ENCODE measurements around the gene RFC4. TPM values are rescaled to one million over a fixed set of nuclear protein-coding genes. Genes with fewer than 3 reads are reported as not detected.
A peak's percentile ranks its signal among the peaks of the same experiment; 100 is the strongest.
"Not testable (repeated sequence)": the region's sequence is repeated elsewhere in the genome, so short reads cannot be mapped to it uniquely, and the experiment has no call there.

The RFC4 gene
- total RNA-seq, 4 donors from 2014 or later: 8.1 to 12.2 (median 10.5) TPM

- ATAC-seq: no peak
- peaks cover 1 to 14% (median 4%) of the 10 kb centered on the region in 3 donors for H3K4me1 ChIP-seq
- H3K27ac ChIP-seq: no peak overlapping the region
- H3K9me3 ChIP-seq: no peaks in the 10 kb centered on the region
- no peaks in the 10 kb centered on the region for H3K36me3 ChIP-seq
- H3K27me3 ChIP-seq: peaks cover 15% of the 10 kb centered on the region
- no peak for TF ChIP-seq POLR2A (IDR thresholded peaks at IDR 0.05)
- TF ChIP-seq EP300 (IDR thresholded peaks at IDR 0.05): no peak
- TF ChIP-seq CTCF (IDR thresholded peaks at IDR 0.05): no peak
- no peak for TF ChIP-seq POLR2AphosphoS5 (IDR thresholded peaks at IDR 0.05)
- no peak overlapping the region for H3K4me3 ChIP-seq
- WGBS, 2 donors (ENCODE audit: low coverage in 1 of 2): 57 to 87% methylated on average over 2 to 3 of the region's 5 CpGs
Measured at GRCh38 chr3:186810336-186810996, 4.2 kb upstream of the RFC4 start.

GRCh38 chr3:186807231-186807630 lies 949 bp upstream of the RFC4 start:
- peaks cover 7% of the 10 kb centered on the region for H3K27me3 ChIP-seq
- no peaks in the 10 kb centered on the region for H3K9me3 ChIP-seq
- H3K4me3 ChIP-seq: peak overlapping the region in 1 of 2 donors; percentile 58
- TF ChIP-seq POLR2AphosphoS5 (IDR thresholded peaks at IDR 0.05) (no peak), EP300 (IDR thresholded peaks at IDR 0.05) (no peak), POLR2A (IDR thresholded peaks at IDR 0.05) (no peak), CTCF (IDR thresholded peaks at IDR 0.05) (no peak)
- ATAC-seq: no peak
- peaks cover 0 to 18% of the 10 kb centered on the region in 2 donors for H3K36me3 ChIP-seq
- WGBS, 2 donors (ENCODE audit: low coverage in 1 of 2): 42 to 51% methylated on average over 5 of the region's 5 CpGs
- H3K27ac ChIP-seq: peak overlapping the region in 3 of 4 donors; percentile 83 to 96 (median 91)
- peaks cover 3 to 24% (median 7%) of the 10 kb centered on the region in 3 donors for H3K4me1 ChIP-seq

- Histone ChIP-seq H3K4me1 (peaks cover 3 to 24% (median 7%) of the 10 kb centered on the region in 3 donors), H3K36me3 (peaks cover 0 to 46% of the 10 kb centered on the region in 2 donors)
- not testable (repeated sequence) for ATAC-seq, H3K4me3 ChIP-seq, H3K9me3 ChIP-seq, H3K27me3 ChIP-seq, H3K27ac ChIP-seq
- 63 to 81% methylated on average over 1 to 3 of the region's 4 CpGs for WGBS, 2 donors (ENCODE audit: low coverage in 1 of 2)
Measured at GRCh38 chr3:186803447-186803846, 2.8 kb downstream of the RFC4 start.

GRCh38 chr3:186802701-186803100 lies 3.6 kb downstream of the RFC4 start:
- Histone ChIP-seq H3K4me3 (no peak overlapping the region), H3K27me3 (no peaks in the 10 kb centered on the region), H3K9me3 (no peaks in the 10 kb centered on the region), H3K27ac (no peak overlapping the region), H3K4me1 (peaks cover 3 to 24% (median 7%) of the 10 kb centered on the region in 3 donors), H3K36me3 (peaks cover 0 to 54% of the 10 kb centered on the region in 2 donors)
- TF ChIP-seq POLR2A (IDR thresholded peaks at IDR 0.05) (no peak), CTCF (IDR thresholded peaks at IDR 0.05) (no peak), POLR2AphosphoS5 (IDR thresholded peaks at IDR 0.05) (no peak), EP300 (IDR thresholded peaks at IDR 0.05) (no peak)
- no peak for ATAC-seq
- 44% methylated on average over 1 of the region's 3 CpGs; no CpG with 5 or more reads in 1 of the 2 donors for WGBS, 2 donors (ENCODE audit: low coverage in 1 of 2)

- H3K4me3 ChIP-seq: no peak overlapping the region
- H3K27ac ChIP-seq: no peak overlapping the region
- H3K36me3 ChIP-seq: peaks cover 0 to 69% of the 10 kb centered on the region in 2 donors
- H3K4me1 ChIP-seq: peaks cover under 1 to 8% (median 2%) of the 10 kb centered on the region in 3 donors
- no peaks in the 10 kb centered on the region for H3K9me3 ChIP-seq
- H3K27me3 ChIP-seq: no peaks in the 10 kb centered on the region
- ATAC-seq: no peak
- no peak for TF ChIP-seq EP300 (IDR thresholded peaks at IDR 0.05)
- TF ChIP-seq POLR2A (IDR thresholded peaks at IDR 0.05): no peak
- no peak for TF ChIP-seq POLR2AphosphoS5 (IDR thresholded peaks at IDR 0.05)
- TF ChIP-seq CTCF (IDR thresholded peaks at IDR 0.05): no peak
- 93 to 100% methylated on average over 1 of the region's 1 CpG for WGBS, 2 donors (ENCODE audit: low coverage in 1 of 2)
Measured at GRCh38 chr3:186800285-186800684, 6.0 kb downstream of the RFC4 start.

Measured in gastroesophageal sphincter (tissue), 4 donors.